Peyer's patch (tissue), 4 donors: ENCODE measurements around the gene GPSM3.

Source experiments
- CTCF ChIP-seq, 6 experiments: fragments of 450-650 bp in 4 of 6; fragments of 200-600 bp in 2 of 6; sonication (generic) in 1 of 6; IDR thresholded peaks; one replicate each; pipeline ENCODE4 v1.5.1; 2017 to 2019; ENCODE audit warnings: antibody characterized with exemption in 6 of 6, mild to moderate bottlenecking in 3 of 6, moderate library complexity in 1 of 6
- POLR2A ChIP-seq, 2 donors: fragments of 450-650 bp; IDR thresholded peaks; one replicate each; pipeline ENCODE4 v1.5.1; 2017; ENCODE audit warnings: antibody characterized with exemption in 2 of 2, mild to moderate bottlenecking in 2 of 2, moderate library complexity in 2 of 2

GRCh38 chr6:32240686-32241085, 48.2 kb upstream of the GPSM3 start:
- no peak for TF ChIP-seq CTCF (IDR thresholded peaks at IDR 0.05)
- no peak for TF ChIP-seq POLR2A (IDR thresholded peaks at IDR 0.05)
